Coronary artery (tissue), 2 donors: ENCODE results near the gene ARID1A.

Experiments used
- DNase-seq: peaks from one replicate; pipeline ENCODE4 v3.0.0-alpha.2; 2017; ENCODE audit warnings: low spot score
- H3K27ac ChIP-seq, 2 donors: fragments of 200-600 bp; sonication (generic); one replicate each; pipeline ENCODE4 v1.5.1; 2016 to 2019
- H3K4me3 ChIP-seq: fragments of 200-600 bp; sonication (generic); 2 replicates; pipeline ENCODE4 v1.5.1; 2016; ENCODE audit warnings: mild to moderate bottlenecking, moderate library complexity
- TF ChIP-seq, protein P1 (sequence below): fragments of 200-600 bp; sonication (generic); IDR thresholded peaks from one replicate; pipeline ENCODE4 v1.5.1; 2019; ENCODE audit warnings: antibody characterized with exemption

The ARID1A gene

GRCh38 chr1:26727476-26727875 lies 31.7 kb downstream of the ARID1A start:
- TF ChIP-seq, protein P1, sequence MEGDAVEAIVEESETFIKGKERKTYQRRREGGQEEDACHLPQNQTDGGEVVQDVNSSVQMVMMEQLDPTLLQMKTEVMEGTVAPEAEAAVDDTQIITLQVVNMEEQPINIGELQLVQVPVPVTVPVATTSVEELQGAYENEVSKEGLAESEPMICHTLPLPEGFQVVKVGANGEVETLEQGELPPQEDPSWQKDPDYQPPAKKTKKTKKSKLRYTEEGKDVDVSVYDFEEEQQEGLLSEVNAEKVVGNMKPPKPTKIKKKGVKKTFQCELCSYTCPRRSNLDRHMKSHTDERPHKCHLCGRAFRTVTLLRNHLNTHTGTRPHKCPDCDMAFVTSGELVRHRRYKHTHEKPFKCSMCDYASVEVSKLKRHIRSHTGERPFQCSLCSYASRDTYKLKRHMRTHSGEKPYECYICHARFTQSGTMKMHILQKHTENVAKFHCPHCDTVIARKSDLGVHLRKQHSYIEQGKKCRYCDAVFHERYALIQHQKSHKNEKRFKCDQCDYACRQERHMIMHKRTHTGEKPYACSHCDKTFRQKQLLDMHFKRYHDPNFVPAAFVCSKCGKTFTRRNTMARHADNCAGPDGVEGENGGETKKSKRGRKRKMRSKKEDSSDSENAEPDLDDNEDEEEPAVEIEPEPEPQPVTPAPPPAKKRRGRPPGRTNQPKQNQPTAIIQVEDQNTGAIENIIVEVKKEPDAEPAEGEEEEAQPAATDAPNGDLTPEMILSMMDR, result no peak
- H3K4me3 ChIP-seq, result no peak overlapping the region
- no peak for DNase-seq
- H3K27ac ChIP-seq, result no peak overlapping the region

DNA sequence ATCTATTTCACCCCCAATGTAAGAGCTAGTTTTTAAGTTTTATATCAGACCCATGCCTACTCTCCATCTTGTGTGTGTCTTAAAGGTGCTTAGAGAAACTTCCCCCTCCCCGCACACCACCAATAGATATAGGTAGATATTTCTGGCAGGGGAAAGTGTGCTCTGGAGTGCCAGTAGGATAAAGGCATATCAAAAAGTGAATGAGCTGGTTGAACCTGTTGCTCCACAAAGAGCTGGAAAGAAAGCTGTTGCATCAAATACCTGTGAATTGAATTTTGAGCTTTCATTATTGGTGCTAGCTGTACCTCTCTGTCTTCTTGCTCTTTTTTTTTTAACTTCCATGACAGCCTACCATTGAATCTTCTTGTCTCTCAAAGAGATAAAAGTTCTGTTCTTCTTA lies 32.8 kb downstream of the ARID1A start:
- no peak overlapping the region for H3K4me3 ChIP-seq
- TF ChIP-seq, protein P1, result no peak
- DNase-seq, result no peak
- no peak overlapping the region for H3K27ac ChIP-seq

GRCh38 chr1:26729633-26730032 lies 33.8 kb downstream of the ARID1A start:
- Histone ChIP-seq H3K4me3 (no peak overlapping the region), H3K27ac (no peak overlapping the region)
- TF ChIP-seq, protein P1, result no peak
- no peak for DNase-seq

GRCh38 chr1:26730695-26731094 lies 34.9 kb downstream of the ARID1A start:
- TF ChIP-seq, protein P1, result no peak
- DNase-seq, result no peak
- Histone ChIP-seq H3K27ac (no peak overlapping the region), H3K4me3 (no peak overlapping the region)

GRCh38 chr1:26731233-26731902 lies 35.6 kb downstream of the ARID1A start:
- H3K27ac ChIP-seq, result no peak overlapping the region
- no peak for DNase-seq
- H3K4me3 ChIP-seq, result no peak overlapping the region
- TF ChIP-seq, protein P1, result no peak

- no peak for DNase-seq
- TF ChIP-seq, protein P1, result no peak
- Histone ChIP-seq H3K27ac (peak overlapping the region in 1 of 2 donors; percentile 50), H3K4me3 (no peak overlapping the region)
Measured at GRCh38 chr1:26733392-26733791, 37.6 kb downstream of the ARID1A start.

- no peak overlapping the region for H3K4me3 ChIP-seq
- TF ChIP-seq, protein P1, result no peak
- no peak for DNase-seq
- H3K27ac ChIP-seq, result peak overlapping the region in 1 of 2 donors; percentile 50
Measured at GRCh38 chr1:26733982-26734381, 38.2 kb downstream of the ARID1A start.
